Trophoblast cell (in vitro differentiated cells and primary cell): ENCODE data around the gene RGS16.

Experiments
- DNase-seq, 2 donors: peaks; one replicate each; pipeline ENCODE4 v3.0.0-alpha.2; 2016
- H2AFZ ChIP-seq: 2 replicates; pipeline ENCODE4 v1.6.1; 2013; ENCODE audit warnings: low read length, moderate library complexity, mild to moderate bottlenecking; ENCODE audit not compliant: insufficient read depth, poor library complexity
- H2AK5ac ChIP-seq: 2 replicates; pipeline ENCODE4 v1.6.1; 2013; ENCODE audit warnings: mild to moderate bottlenecking, low read length
- H2BK120ac ChIP-seq: 2 replicates; pipeline ENCODE4 v1.6.1; 2013; ENCODE audit warnings: low read length, mild to moderate bottlenecking, moderate library complexity; ENCODE audit not compliant: insufficient read depth, poor library complexity
- H2BK12ac ChIP-seq: 2 replicates; pipeline ENCODE4 v1.6.1; 2013; ENCODE audit warnings: mild to moderate bottlenecking, low read length, moderate library complexity
- H2BK5ac ChIP-seq: 2 replicates; pipeline ENCODE4 v1.6.1; 2013; ENCODE audit warnings: low read length, low read depth, moderate library complexity, mild to moderate bottlenecking; ENCODE audit not compliant: poor library complexity
- H3K14ac ChIP-seq: 2 replicates; pipeline ENCODE4 v1.6.1; 2013; ENCODE audit warnings: mild to moderate bottlenecking, low read length
- H3K18ac ChIP-seq: 2 replicates; pipeline ENCODE4 v1.6.1; 2013; ENCODE audit warnings: mild to moderate bottlenecking, low read length
- H3K23ac ChIP-seq: 2 replicates; pipeline ENCODE4 v1.6.1; 2013; ENCODE audit warnings: low read length
- H3K27ac ChIP-seq: 2 replicates; pipeline ENCODE4 v1.5.1; 2013; ENCODE audit warnings: low read depth, mild to moderate bottlenecking, inconsistent platforms, low read length, moderate library complexity
- H3K27me3 ChIP-seq: 2 replicates; pipeline ENCODE4 v1.6.1; 2013; ENCODE audit warnings: inconsistent platforms, mild to moderate bottlenecking, low read length, moderate library complexity; ENCODE audit not compliant: insufficient read depth
- H3K36me3 ChIP-seq, 2 experiments: 1 replicate in 1 of 2; 2 replicates in 1 of 2; pipeline ENCODE4 v1.6.1; 2013; ENCODE audit warnings: low read length in 2 of 2, mild to moderate bottlenecking in 2 of 2, moderate library complexity in 1 of 2; ENCODE audit not compliant: insufficient read depth in 2 of 2, control insufficient read depth in 1 of 2
- H3K4ac ChIP-seq: 2 replicates; pipeline ENCODE4 v1.6.1; 2013; ENCODE audit warnings: low read depth, mild to moderate bottlenecking, low read length, moderate library complexity
- H3K4me1 ChIP-seq, 2 experiments: 1 replicate in 1 of 2; 2 replicates in 1 of 2; pipeline ENCODE4 v1.6.1; 2013; ENCODE audit warnings: low read length in 2 of 2, mild to moderate bottlenecking in 2 of 2, moderate library complexity in 1 of 2; ENCODE audit not compliant: insufficient read depth in 2 of 2, control insufficient read depth in 1 of 2
- H3K4me2 ChIP-seq: 2 replicates; pipeline ENCODE4 v1.6.1; 2013; ENCODE audit warnings: inconsistent platforms, mild to moderate bottlenecking, low read length, moderate library complexity
- H3K4me3 ChIP-seq: 2 replicates; pipeline ENCODE4 v1.5.1; 2013; ENCODE audit warnings: mild to moderate bottlenecking, low read depth, low read length, inconsistent platforms
- H3K79me1 ChIP-seq: one replicate; pipeline ENCODE4 v1.6.1; 2013; ENCODE audit warnings: low read length
- H3K79me2 ChIP-seq: 2 replicates; pipeline ENCODE4 v1.6.1; 2013; ENCODE audit warnings: low read length, mild to moderate bottlenecking; ENCODE audit not compliant: control insufficient read depth, insufficient read depth, poor library complexity
- H3K9ac ChIP-seq: 2 replicates; pipeline ENCODE4 v1.6.1; 2013; ENCODE audit warnings: mild to moderate bottlenecking, low read length
- H3K9me3 ChIP-seq: 2 replicates; pipeline ENCODE4 v1.6.1; 2013; ENCODE audit warnings: low read depth, mild to moderate bottlenecking, control low read depth, inconsistent platforms, low read length; ENCODE audit not compliant: insufficient read depth
- H4K12ac ChIP-seq: 2 replicates; pipeline ENCODE4 v1.6.1; 2013; ENCODE audit warnings: low read depth, mild to moderate bottlenecking, low read length, moderate library complexity
- H4K8ac ChIP-seq: 2 replicates; pipeline ENCODE4 v1.6.1; 2013; ENCODE audit warnings: low read depth, mild to moderate bottlenecking, low read length, moderate library complexity
- H4K91ac ChIP-seq: one replicate; pipeline ENCODE4 v1.6.1; 2013; ENCODE audit warnings: low read depth, mild to moderate bottlenecking, low read length, moderate library complexity
- WGBS: extraction: QIAGEN DNeasy Blood & Tissue Kit; methylation state at CpG from one replicate; pipeline ENCODE4 v1.1.7; 2013; ENCODE audit warnings: missing lambda C conversion rate; ENCODE audit not compliant: insufficient read length, insufficient coverage; ENCODE audit errors: extremely low coverage; 5-methylcytosine and 5-hydroxymethylcytosine counted together

RGS16 gene

GRCh38 chr1:182580736-182581135 is 23.5 kb downstream of the RGS16 start:
- H3K36me3 ChIP-seq: peaks cover 0 to 1% of the 10 kb centered on the region in 2 experiments
- no peak overlapping the region for H3K27ac ChIP-seq
- no CpG with 5 or more reads among the region's 2 CpGs for WGBS
- H2BK120ac ChIP-seq: no peak overlapping the region
- no peaks in the 10 kb centered on the region for H3K27me3 ChIP-seq
- no peaks in the 10 kb centered on the region for H3K79me2 ChIP-seq
- H3K4me1 ChIP-seq: no peaks in the 10 kb centered on the region
- H2BK5ac ChIP-seq: no peak overlapping the region
- peaks cover 1% of the 10 kb centered on the region for H3K9me3 ChIP-seq
- DNase-seq: no peak
- H3K4me2 ChIP-seq: no peak overlapping the region
- H3K4me3 ChIP-seq: no peak overlapping the region
- H4K8ac ChIP-seq: no peak overlapping the region
- no peak overlapping the region for H3K23ac ChIP-seq
- H3K18ac ChIP-seq: no peak overlapping the region
- no peak overlapping the region for H2BK12ac ChIP-seq
- H4K91ac ChIP-seq: no peak overlapping the region
- no peaks in the 10 kb centered on the region for H3K79me1 ChIP-seq
- H2AK5ac ChIP-seq: no peak overlapping the region
- H3K9ac ChIP-seq: no peak overlapping the region
- H3K4ac ChIP-seq: no peak overlapping the region
- H3K14ac ChIP-seq: no peak overlapping the region
- no peak overlapping the region for H2AFZ ChIP-seq
- no peak overlapping the region for H4K12ac ChIP-seq

DNA sequence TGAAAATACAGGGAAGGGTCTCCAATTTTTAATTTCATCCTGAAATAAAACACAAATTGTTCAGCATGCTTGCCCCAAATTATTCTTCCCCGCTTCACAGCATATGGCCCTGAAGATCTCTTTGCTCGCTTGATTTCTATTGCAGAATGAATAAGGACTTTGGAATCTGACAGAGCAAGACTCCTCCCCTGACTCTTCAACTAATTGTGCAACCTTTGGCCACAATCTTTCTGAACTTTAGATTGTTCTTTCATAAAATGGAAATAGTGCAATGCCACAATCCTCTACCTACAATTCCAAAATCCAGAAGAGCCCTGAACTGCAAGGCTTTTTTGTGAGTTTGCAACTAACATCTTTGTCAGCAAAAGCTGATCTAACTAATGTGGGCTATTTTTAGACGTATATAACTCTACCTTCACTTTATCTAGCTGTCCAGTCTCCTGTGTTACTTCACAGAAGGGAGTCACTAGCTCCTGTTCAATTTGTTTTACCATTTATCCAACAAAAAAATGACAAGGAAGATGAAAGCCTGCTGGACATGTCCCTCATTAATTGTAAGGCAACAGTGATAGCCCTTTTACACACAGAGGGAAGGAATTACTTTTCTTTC is 28.5 kb downstream of the RGS16 start:
- no CpG with 5 or more reads among the region's 3 CpGs for WGBS
- H2AFZ ChIP-seq: no peak overlapping the region
- H3K18ac ChIP-seq: no peak overlapping the region
- no peak overlapping the region for H2AK5ac ChIP-seq
- H4K12ac ChIP-seq: no peak overlapping the region
- peaks cover 0 to under 1% of the 10 kb centered on the region in 2 experiments for H3K36me3 ChIP-seq
- no peaks in the 10 kb centered on the region for H3K79me1 ChIP-seq
- H2BK5ac ChIP-seq: no peak overlapping the region
- DNase-seq: peak; percentile 41 to 85
- H3K14ac ChIP-seq: no peak overlapping the region
- H3K4ac ChIP-seq: no peak overlapping the region
- H2BK12ac ChIP-seq: no peak overlapping the region
- no peak overlapping the region for H3K27ac ChIP-seq
- H3K4me1 ChIP-seq: peaks cover 0 to 4% of the 10 kb centered on the region in 2 experiments
- no peaks in the 10 kb centered on the region for H3K79me2 ChIP-seq
- H4K91ac ChIP-seq: no peak overlapping the region
- no peak overlapping the region for H2BK120ac ChIP-seq
- no peaks in the 10 kb centered on the region for H3K27me3 ChIP-seq
- no peak overlapping the region for H3K4me2 ChIP-seq
- H4K8ac ChIP-seq: no peak overlapping the region
- no peak overlapping the region for H3K4me3 ChIP-seq
- no peak overlapping the region for H3K23ac ChIP-seq
- no peak overlapping the region for H3K9ac ChIP-seq
- H3K9me3 ChIP-seq: peaks cover 1% of the 10 kb centered on the region

DNA sequence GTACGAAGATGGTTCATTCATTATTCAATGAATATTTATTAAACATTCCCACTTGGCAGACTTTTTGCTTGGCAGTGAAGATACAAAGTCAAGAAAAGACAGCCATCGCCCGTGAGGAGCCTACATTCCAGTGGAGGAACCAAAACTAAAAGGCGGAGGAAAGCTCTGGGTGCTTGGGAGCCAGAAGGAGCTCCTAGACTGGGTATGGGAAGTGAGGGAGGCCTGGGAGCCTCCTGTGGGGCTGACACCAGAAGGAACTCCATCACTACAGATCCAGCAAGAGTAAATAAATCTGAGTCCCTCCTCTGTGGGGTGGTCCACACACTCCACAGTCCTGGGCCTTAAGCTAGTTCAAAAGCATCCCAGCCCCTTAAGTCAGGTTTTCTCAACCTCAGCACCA is 30.0 kb downstream of the RGS16 start:
- whole genome bisulfite sequencing: no CpG with 5 or more reads among the region's 4 CpGs

GRCh38 chr1:182570611-182570970 is 33.6 kb downstream of the RGS16 start:
- Histone ChIP-seq H4K12ac (no peak overlapping the region), H2AK5ac (no peak overlapping the region), H3K4me3 (no peak overlapping the region), H2BK12ac (no peak overlapping the region), H3K4me2 (no peak overlapping the region), H3K79me1 (no peaks in the 10 kb centered on the region), H3K9ac (no peak overlapping the region), H3K4ac (no peak overlapping the region), H4K8ac (no peak overlapping the region), H3K36me3 (no peaks in the 10 kb centered on the region), H4K91ac (no peak overlapping the region), H3K23ac (no peak overlapping the region), H3K18ac (no peak overlapping the region), H2AFZ (no peak overlapping the region), H3K79me2 (no peaks in the 10 kb centered on the region), H3K27ac (no peak overlapping the region), H3K27me3 (no peaks in the 10 kb centered on the region), H3K4me1 (peaks cover 0 to 4% of the 10 kb centered on the region in 2 experiments), H3K14ac (no peak overlapping the region), H2BK5ac (no peak overlapping the region), H2BK120ac (no peak overlapping the region), H3K9me3 (no peaks in the 10 kb centered on the region)
- no peak for DNase-seq
- no CpG with 5 or more reads among the region's 2 CpGs for WGBS

More for the DNA sequence above, 30.0 kb downstream of the RGS16 start:
- H3K4me3 ChIP-seq: no peak overlapping the region
- H3K4me1 ChIP-seq: peaks cover 0 to 4% of the 10 kb centered on the region in 2 experiments
- H2BK120ac ChIP-seq: no peak overlapping the region
- no peaks in the 10 kb centered on the region for H3K27me3 ChIP-seq
- no peak overlapping the region for H4K91ac ChIP-seq
- H4K12ac ChIP-seq: no peak overlapping the region
- H3K36me3 ChIP-seq: no peaks in the 10 kb centered on the region
- H2AK5ac ChIP-seq: no peak overlapping the region
- H3K9ac ChIP-seq: no peak overlapping the region
- no peak overlapping the region for H3K23ac ChIP-seq
- H2BK5ac ChIP-seq: no peak overlapping the region
- no peak overlapping the region for H3K4me2 ChIP-seq
- no peak overlapping the region for H3K27ac ChIP-seq
- H3K4ac ChIP-seq: no peak overlapping the region
- no peak overlapping the region for H3K14ac ChIP-seq
- no peak overlapping the region for H3K18ac ChIP-seq
- no peak overlapping the region for H2AFZ ChIP-seq
- no peak for DNase-seq
- no peak overlapping the region for H2BK12ac ChIP-seq
- no peaks in the 10 kb centered on the region for H3K79me2 ChIP-seq
- no peak overlapping the region for H4K8ac ChIP-seq
- no peaks in the 10 kb centered on the region for H3K79me1 ChIP-seq
- H3K9me3 ChIP-seq: no peaks in the 10 kb centered on the region
